ENCODE results near the gene ABCD4. TPM values are rescaled to one million over a fixed set of nuclear protein-coding genes. Genes with fewer than 3 reads are reported as not detected.
"Not testable (repeated sequence)": the region's sequence is repeated elsewhere in the genome, so short reads cannot be mapped to it uniquely, and the experiment has no call there.

The ABCD4 gene
- total RNA-seq, 1 donor, result 32.6 TPM

GRCh38 chr14:74286736-74287135, 16.0 kb downstream of the ABCD4 start:
- no peaks in the 10 kb centered on the region for H3K27me3 ChIP-seq (ENCODE audit: insufficient read depth, low read length)
- no peak overlapping the region for H3K4me3 ChIP-seq (ENCODE audit: low read length)
- H3K9me3 ChIP-seq (ENCODE audit: low read depth, low read length), result no peaks in the 10 kb centered on the region
- no peaks in the 10 kb centered on the region for H3K4me1 ChIP-seq (ENCODE audit: insufficient read depth, low read length)

GRCh38 chr14:74281069-74281468, 21.7 kb downstream of the ABCD4 start:
- Histone ChIP-seq H3K27me3 (ENCODE audit: insufficient read depth, low read length) (no peaks in the 10 kb centered on the region), H3K4me1 (ENCODE audit: insufficient read depth, low read length) (no peaks in the 10 kb centered on the region), H3K9me3 (ENCODE audit: low read depth, low read length) (no peaks in the 10 kb centered on the region), H3K4me3 (ENCODE audit: low read length) (no peak overlapping the region)

GRCh38 chr14:74278080-74278479, 24.7 kb downstream of the ABCD4 start:
- Histone ChIP-seq H3K9me3 (ENCODE audit: low read depth, low read length) (no peaks in the 10 kb centered on the region), H3K27me3 (ENCODE audit: insufficient read depth, low read length) (no peaks in the 10 kb centered on the region), H3K4me1 (ENCODE audit: insufficient read depth, low read length) (no peaks in the 10 kb centered on the region), H3K4me3 (ENCODE audit: low read length) (no peak overlapping the region)

GRCh38 chr14:74275241-74275841, 27.4 kb downstream of the ABCD4 start:
- Histone ChIP-seq H3K9me3 (ENCODE audit: low read depth, low read length) (no peaks in the 10 kb centered on the region), H3K4me3 (ENCODE audit: low read length) (no peak overlapping the region), H3K27me3 (ENCODE audit: insufficient read depth, low read length) (no peaks in the 10 kb centered on the region), H3K4me1 (ENCODE audit: insufficient read depth, low read length) (no peaks in the 10 kb centered on the region)

GRCh38 chr14:74271365-74271764, 31.4 kb downstream of the ABCD4 start:
- Histone ChIP-seq H3K27me3 (ENCODE audit: insufficient read depth, low read length) (no peaks in the 10 kb centered on the region), H3K9me3 (ENCODE audit: low read depth, low read length) (no peaks in the 10 kb centered on the region), H3K4me3 (ENCODE audit: low read length) (no peak overlapping the region), H3K4me1 (ENCODE audit: insufficient read depth, low read length) (no peaks in the 10 kb centered on the region)

GRCh38 chr14:74270382-74271177, 32.2 kb downstream of the ABCD4 start:
- H3K27me3 ChIP-seq (ENCODE audit: insufficient read depth, low read length); H3K9me3 ChIP-seq (ENCODE audit: low read depth, low read length); H3K4me3 ChIP-seq (ENCODE audit: low read length); H3K4me1 ChIP-seq (ENCODE audit: insufficient read depth, low read length): not testable (repeated sequence)

GRCh38 chr14:74267588-74267987, 35.1 kb downstream of the ABCD4 start:
- Histone ChIP-seq H3K9me3 (ENCODE audit: low read depth, low read length) (no peaks in the 10 kb centered on the region), H3K4me1 (ENCODE audit: insufficient read depth, low read length) (no peaks in the 10 kb centered on the region)

GRCh38 chr14:74265301-74265965, 37.3 kb downstream of the ABCD4 start:
- H3K4me3 ChIP-seq (ENCODE audit: low read length), result no peak overlapping the region
- H3K27me3 ChIP-seq (ENCODE audit: insufficient read depth, low read length), result no peaks in the 10 kb centered on the region
- H3K4me1 ChIP-seq (ENCODE audit: insufficient read depth, low read length), result no peaks in the 10 kb centered on the region
- no peaks in the 10 kb centered on the region for H3K9me3 ChIP-seq (ENCODE audit: low read depth, low read length)

More at GRCh38 chr14:74267588-74267987, 35.1 kb downstream of the ABCD4 start:
- no peak overlapping the region for H3K4me3 ChIP-seq (ENCODE audit: low read length)
- no peaks in the 10 kb centered on the region for H3K27me3 ChIP-seq (ENCODE audit: insufficient read depth, low read length)

- H3K4me1 ChIP-seq (ENCODE audit: insufficient read depth, low read length), result no peaks in the 10 kb centered on the region
- peaks cover 5% of the 10 kb centered on the region for H3K27me3 ChIP-seq (ENCODE audit: insufficient read depth, low read length)
- no peaks in the 10 kb centered on the region for H3K9me3 ChIP-seq (ENCODE audit: low read depth, low read length)
- H3K4me3 ChIP-seq (ENCODE audit: low read length), result no peak overlapping the region
Observed at GRCh38 chr14:74263921-74264320, 38.8 kb downstream of the ABCD4 start.

- peaks cover 12% of the 10 kb centered on the region for H3K27me3 ChIP-seq (ENCODE audit: insufficient read depth, low read length)
Observed at GRCh38 chr14:74263181-74263580, 39.6 kb downstream of the ABCD4 start.

GRCh38 chr14:74262076-74262475, 40.7 kb downstream of the ABCD4 start:
- peaks cover 14% of the 10 kb centered on the region for H3K27me3 ChIP-seq (ENCODE audit: insufficient read depth, low read length)
- no peaks in the 10 kb centered on the region for H3K9me3 ChIP-seq (ENCODE audit: low read depth, low read length)
- H3K4me1 ChIP-seq (ENCODE audit: insufficient read depth, low read length), result peaks cover 8% of the 10 kb centered on the region
- H3K4me3 ChIP-seq (ENCODE audit: low read length), result no peak overlapping the region

More at GRCh38 chr14:74263181-74263580, 39.6 kb downstream of the ABCD4 start:
- H3K9me3 ChIP-seq (ENCODE audit: low read depth, low read length), result no peaks in the 10 kb centered on the region
- H3K4me3 ChIP-seq (ENCODE audit: low read length), result no peak overlapping the region
- peaks cover 2% of the 10 kb centered on the region for H3K4me1 ChIP-seq (ENCODE audit: insufficient read depth, low read length)

- peaks cover 14% of the 10 kb centered on the region for H3K27me3 ChIP-seq (ENCODE audit: insufficient read depth, low read length)
- no peaks in the 10 kb centered on the region for H3K9me3 ChIP-seq (ENCODE audit: low read depth, low read length)
- no peak overlapping the region for H3K4me3 ChIP-seq (ENCODE audit: low read length)
- peaks cover 11% of the 10 kb centered on the region for H3K4me1 ChIP-seq (ENCODE audit: insufficient read depth, low read length)
Observed at GRCh38 chr14:74261288-74261687, 41.4 kb downstream of the ABCD4 start.

GRCh38 chr14:74260525-74261233, 42.1 kb downstream of the ABCD4 start:
- Histone ChIP-seq H3K9me3 (ENCODE audit: low read depth, low read length) (no peaks in the 10 kb centered on the region), H3K4me1 (ENCODE audit: insufficient read depth, low read length) (peaks cover 11% of the 10 kb centered on the region), H3K4me3 (ENCODE audit: low read length) (no peak overlapping the region), H3K27me3 (ENCODE audit: insufficient read depth, low read length) (peaks cover 14% of the 10 kb centered on the region)

- no peak overlapping the region for H3K4me3 ChIP-seq (ENCODE audit: low read length)
- H3K9me3 ChIP-seq (ENCODE audit: low read depth, low read length), result no peaks in the 10 kb centered on the region
- peaks cover 11% of the 10 kb centered on the region for H3K4me1 ChIP-seq (ENCODE audit: insufficient read depth, low read length)
- peaks cover 14% of the 10 kb centered on the region for H3K27me3 ChIP-seq (ENCODE audit: insufficient read depth, low read length)
Observed at GRCh38 chr14:74259513-74259912, 43.2 kb downstream of the ABCD4 start.

GRCh38 chr14:74258764-74259035, 44.0 kb downstream of the ABCD4 start:
- Histone ChIP-seq H3K4me1 (ENCODE audit: insufficient read depth, low read length) (peaks cover 11% of the 10 kb centered on the region), H3K9me3 (ENCODE audit: low read depth, low read length) (no peaks in the 10 kb centered on the region), H3K27me3 (ENCODE audit: insufficient read depth, low read length) (peaks cover 14% of the 10 kb centered on the region), H3K4me3 (ENCODE audit: low read length) (no peak overlapping the region)
